Germinal center (tissue), 1 donor: ENCODE results near the gene AQP12A.
"Not testable (repeated sequence)": the region's sequence is repeated elsewhere in the genome, so short reads cannot be mapped to it uniquely, and the experiment has no call there.

Experiments
- DNase-seq: peaks from one replicate; pipeline ENCODE4 v3.0.0; 2012; ENCODE audit warnings: mixed read lengths, low spot score

AQP12A gene, protein sequence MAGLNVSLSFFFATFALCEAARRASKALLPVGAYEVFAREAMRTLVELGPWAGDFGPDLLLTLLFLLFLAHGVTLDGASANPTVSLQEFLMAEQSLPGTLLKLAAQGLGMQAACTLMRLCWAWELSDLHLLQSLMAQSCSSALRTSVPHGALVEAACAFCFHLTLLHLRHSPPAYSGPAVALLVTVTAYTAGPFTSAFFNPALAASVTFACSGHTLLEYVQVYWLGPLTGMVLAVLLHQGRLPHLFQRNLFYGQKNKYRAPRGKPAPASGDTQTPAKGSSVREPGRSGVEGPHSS

DNA sequence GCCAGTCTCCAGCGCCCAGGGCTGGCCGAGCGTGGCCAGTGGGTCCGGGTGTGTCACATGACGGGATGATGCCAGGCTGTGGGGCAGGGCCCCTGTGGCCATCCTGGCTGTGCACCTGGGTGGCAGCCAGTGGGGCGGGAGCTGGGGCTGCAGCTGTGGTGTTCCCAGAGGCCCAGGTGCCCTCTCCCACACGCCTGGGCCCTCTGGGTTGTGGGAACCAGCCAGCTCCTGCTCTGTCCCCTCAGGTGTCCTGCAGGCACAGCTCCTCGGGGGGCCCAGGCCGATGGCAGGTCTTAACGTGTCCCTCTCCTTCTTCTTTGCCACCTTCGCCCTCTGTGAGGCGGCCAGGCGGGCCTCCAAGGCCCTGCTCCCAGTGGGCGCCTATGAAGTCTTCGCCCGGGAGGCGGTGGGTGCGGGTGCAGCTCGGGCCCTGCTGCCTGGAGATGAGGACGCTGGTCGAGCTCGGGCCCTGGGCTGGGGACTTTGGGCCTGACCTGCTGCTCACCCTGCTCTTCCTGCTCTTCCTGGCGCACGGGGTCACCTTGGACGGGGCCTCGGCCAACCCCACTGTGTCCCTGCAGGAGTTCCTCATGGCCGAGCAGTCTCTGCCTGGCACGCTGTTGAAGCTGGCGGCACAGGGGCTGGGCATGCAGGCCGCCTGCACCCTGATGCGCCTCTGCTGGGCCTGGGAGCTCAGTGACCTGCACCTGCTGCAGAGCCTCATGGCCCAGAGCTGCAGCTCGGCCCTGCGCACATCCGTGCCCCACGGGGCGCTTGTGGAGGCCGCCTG lies at the start of gene AQP12A:
Gene AQP12A, plus strand, starts transcription at position 236 of the 790 bp plus-strand sequence. Its CDS starts 48 bp downstream, at position 284.
- not testable (repeated sequence) for DNase-seq

DNA sequence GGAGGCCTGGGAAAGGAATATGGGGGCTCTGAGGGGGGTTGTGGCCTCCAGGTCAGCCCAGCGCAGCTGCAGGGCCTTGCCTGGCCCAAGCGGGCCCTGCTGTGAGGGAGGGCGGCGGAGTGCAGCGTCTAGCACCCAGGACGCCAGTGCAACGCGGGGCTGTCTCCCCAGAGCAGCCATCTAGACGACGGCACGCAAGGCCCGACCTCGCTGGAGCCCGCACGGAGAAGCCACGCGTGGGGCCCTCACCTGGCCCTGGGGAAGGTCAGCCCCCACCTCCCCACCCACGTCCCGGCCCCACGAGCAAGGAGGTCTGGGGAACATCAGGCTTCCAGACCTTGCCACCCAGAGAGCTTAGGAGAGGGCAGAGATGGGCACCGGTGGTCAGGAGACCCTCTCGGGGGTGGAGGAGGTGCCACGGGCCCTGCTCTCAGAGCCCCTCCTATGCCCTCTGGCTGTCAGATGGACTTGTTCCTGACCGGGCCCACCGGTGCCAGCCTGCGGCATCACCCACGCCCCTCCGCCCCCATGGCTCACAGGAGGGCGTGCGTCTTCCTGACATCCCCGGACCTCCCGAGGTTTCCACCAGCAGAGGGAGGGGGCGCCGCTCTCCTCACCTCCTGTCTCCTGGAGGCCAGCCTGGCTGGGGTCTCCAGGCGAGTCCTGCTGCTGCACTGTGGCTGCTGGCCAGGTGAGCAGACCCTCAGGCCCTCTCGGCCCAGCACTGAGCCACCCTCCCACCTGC lies 49.4 kb upstream of the AQP12A start:
- no peak for DNase-seq

- DNase-seq, result no peak
Measured at GRCh38 chr2:240642806-240643092, 48.9 kb upstream of the AQP12A start.

DNA sequence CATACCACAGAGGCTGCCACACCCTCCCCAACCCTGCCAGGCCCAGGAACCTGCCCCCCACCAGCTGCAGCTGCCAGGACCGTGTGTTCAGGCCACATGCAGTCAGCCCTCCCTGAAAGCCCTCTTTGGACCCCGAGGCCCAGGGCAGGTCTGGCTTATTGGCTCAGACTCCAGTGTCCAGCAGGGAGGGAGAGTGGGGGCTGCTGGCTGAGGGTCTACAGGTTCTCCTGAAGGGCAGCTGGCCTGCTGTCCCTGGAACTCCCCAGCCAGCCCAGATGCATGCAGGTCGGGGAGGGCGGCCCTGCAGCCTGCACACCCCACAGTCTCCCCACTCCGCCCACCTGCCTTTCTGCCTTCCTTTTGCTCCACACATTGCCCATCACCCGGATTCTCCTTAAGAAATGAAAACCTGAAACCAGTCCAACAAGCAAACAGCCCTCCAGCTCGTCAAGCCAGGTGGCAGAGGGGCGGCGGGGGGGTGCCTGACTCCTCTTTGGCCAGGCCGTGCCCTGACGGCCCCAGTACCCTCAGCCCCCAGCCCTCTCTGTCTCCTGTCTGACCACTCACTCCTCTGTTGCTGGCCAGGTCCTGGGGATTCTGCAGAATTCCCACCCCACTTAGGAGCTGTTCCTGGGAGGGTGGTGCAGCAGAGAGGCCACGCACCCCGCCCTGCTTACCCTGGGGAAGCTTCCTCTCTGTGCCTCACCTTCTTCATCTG lies 48.4 kb upstream of the AQP12A start:
- no peak for DNase-seq

- no peak for DNase-seq
Measured at GRCh38 chr2:240643811-240644150, 47.9 kb upstream of the AQP12A start.

- no peak for DNase-seq
Measured at GRCh38 chr2:240644171-240644651, 47.5 kb upstream of the AQP12A start.

GRCh38 chr2:240644859-240645301 lies 46.8 kb upstream of the AQP12A start:
- no peak for DNase-seq

DNA sequence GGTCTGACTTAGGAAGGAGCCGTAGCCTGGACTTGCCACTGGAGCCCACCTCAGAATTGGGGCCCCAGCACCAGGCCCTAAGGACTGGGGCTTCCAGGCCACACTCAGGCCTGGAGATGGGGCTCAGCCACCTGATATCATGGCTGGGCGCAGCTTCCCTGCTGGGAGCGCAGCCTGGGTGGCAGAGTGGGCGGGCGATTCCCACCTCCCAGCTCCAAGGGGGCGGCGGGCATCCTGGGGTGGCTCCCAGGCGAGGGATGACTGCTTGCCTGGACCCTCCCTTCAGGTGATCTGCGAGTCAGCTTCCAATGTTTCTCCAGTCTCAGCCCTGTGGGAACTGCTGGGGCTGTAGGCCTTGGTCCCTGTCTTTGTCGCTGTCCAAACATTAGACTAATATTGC lies 46.3 kb upstream of the AQP12A start:
- no peak for DNase-seq

DNA sequence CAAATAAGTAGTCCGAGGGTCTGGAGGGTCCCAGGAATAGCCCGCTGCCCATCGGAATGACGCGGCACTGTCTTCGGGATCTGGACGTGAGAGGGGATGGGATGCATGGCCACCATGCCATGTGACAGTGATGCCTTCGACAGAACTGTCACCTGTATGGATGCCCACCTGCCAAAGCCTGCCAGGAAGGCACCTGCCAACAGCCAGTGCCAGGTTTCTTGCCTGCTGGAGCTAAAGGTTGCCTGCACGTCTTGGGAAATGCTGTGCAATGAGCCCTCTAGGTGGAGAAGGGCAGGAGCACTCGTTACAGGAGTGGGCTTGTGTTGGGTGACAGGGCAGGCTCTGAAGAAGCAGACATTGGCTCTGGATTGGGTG lies 45.9 kb upstream of the AQP12A start:
- no peak for DNase-seq

DNA sequence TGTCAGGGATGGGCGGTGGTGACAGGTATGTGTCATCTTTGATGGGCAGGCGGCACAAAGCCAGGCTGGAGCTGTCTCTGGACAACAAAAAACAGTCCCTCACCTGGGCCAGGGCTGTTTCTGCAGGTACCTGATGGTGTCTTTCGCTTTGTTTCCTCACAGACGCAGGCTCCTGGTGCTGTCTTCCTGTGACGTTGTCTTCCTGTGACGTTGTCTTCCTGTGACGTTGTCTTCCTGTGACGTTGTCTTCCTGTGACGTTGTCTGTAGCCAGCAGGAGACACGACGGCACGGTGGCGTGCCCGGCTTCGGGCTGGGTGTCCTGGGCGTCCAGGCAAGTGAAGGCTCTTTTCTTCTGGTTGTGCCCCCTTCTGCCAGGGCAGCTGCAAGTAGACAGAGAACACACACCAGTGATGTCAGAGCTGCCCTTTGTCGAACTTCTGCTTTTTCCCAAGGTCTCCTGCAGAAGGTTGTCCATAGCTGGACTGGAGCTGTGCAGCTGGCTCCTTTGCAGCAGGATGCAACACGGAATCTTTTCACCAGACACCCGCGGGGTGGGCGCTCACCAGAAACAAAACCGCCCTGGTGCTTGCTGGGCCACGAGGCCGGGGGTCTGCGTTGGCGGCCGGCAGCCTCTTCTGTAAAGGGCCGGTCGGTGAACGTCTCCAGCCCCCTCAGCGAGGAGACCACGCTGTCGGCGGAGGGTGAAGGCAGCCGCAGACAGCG lies 45.3 kb upstream of the AQP12A start:
- DNase-seq, result no peak

GRCh38 chr2:240646900-240647502 lies 44.7 kb upstream of the AQP12A start:
- DNase-seq, result no peak

DNA sequence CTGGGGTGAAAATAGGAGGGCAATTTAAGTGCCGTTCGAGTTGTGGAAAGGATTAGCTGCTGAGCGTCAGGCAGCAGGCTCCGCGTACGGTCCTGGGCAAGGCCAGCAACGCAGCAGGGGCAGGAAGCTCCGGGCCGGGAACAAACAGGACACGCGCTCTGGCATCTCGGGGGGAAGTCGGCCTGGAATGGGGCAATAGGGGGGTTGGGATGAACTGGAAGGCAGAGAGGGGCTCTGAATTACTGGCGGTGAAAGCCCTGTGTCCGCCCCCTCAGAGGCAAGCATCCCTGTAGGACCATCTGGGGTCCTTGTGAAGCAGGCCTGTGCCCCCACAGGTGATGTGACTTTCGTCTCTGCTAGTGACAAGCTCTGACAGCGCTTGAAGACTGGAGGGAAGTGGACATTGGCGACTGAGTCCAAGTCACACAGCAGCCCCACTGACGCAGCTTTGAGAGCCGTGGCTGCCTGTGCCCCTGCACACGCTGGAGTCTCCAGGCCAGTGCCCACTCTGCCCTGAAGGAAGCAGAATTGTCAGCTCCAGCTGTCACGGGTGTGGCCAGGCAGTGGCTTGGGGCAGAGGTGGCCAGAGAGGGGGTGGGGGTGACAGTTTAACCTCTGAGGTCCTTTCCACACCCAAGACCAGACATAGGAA lies 44.0 kb upstream of the AQP12A start:
- DNase-seq, result no peak

- DNase-seq, result no peak
Measured at GRCh38 chr2:240648155-240648649, 43.5 kb upstream of the AQP12A start.

GRCh38 chr2:240648650-240649275 lies 42.9 kb upstream of the AQP12A start:
- no peak for DNase-seq

DNA sequence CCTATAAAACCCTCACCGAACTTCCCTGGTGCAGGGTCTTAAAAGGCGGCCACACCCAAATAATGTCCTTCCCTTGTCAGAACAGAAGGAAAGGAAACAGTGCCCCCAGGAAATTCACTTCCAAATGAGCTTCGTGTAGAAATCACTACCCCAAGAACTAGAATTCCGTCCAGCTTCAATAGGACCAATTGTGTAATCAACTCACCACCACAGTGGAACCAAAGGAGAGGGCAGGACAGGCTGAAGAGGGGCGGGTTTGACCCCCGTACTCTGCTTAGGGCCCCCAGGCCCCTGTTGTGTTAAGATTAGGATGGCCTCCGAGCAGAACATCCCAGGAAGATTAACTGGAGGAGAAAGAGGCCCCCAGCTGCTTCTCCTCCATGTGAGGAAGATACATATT lies 42.3 kb upstream of the AQP12A start:
- no peak for DNase-seq

- DNase-seq, result no peak
Measured at GRCh38 chr2:240650254-240650965, 41.3 kb upstream of the AQP12A start.

- DNase-seq, result no peak
Measured at GRCh38 chr2:240651185-240651584, 40.5 kb upstream of the AQP12A start.

GRCh38 chr2:240655931-240656886 lies 35.5 kb upstream of the AQP12A start:
- DNase-seq, result no peak
